IMR-90 (cell line): ENCODE results near the gene PEX7. TPM values are rescaled to one million over a fixed set of nuclear protein-coding genes. Genes with fewer than 3 reads are reported as not detected.

ENCODE experiments used
- ATAC-seq: fragments of 200-7000 bp; cut with Tn5 transposase; 2 replicates; pipeline ENCODE4 v1.9.1; 2020; ENCODE audit warnings: low read depth, mild to moderate bottlenecking, moderate library complexity
- BruUV-seq: library from RNA; stranded (reverse); fragments of 400-500 nt; replicated peaks from 2 replicates; lab custom pipeline; 2021; lab: Mats Ljungman, UMichigan
- CTCF ChIA-PET: fragments of 300-600 bp; formaldehyde crosslinking; extraction: SDS; loops from one replicate; lab custom pipeline; 2021; ENCODE audit warnings: antibody characterized with exemption; lab: Yijun Ruan, JAX
- POLR2A ChIA-PET: fragments of 300-600 bp; sonication (Branson Sonifier 250); formaldehyde crosslinking; loops from one replicate; lab custom pipeline; 2022; ENCODE audit warnings: antibody characterized with exemption; ENCODE audit not compliant: unreplicated experiment; lab: Charles Lee
- DNase-seq: peaks from one replicate; pipeline ENCODE4 v3.0.0; 2013
- H2AFZ ChIP-seq: replicated peaks from 2 replicates; pipeline ENCODE3; 2013; ENCODE audit warnings: low read length, mild to moderate bottlenecking; ENCODE audit not compliant: poor library complexity
- H2AK5ac ChIP-seq: 2 replicates; pipeline ENCODE4 v1.6.1; 2013; ENCODE audit warnings: low read depth, low read length, inconsistent platforms
- H2AK9ac ChIP-seq: replicated peaks from 2 replicates; pipeline ENCODE3; 2013; ENCODE audit warnings: mild to moderate bottlenecking, low read depth, low read length, moderate library complexity; ENCODE audit not compliant: poor library complexity
- H2BK120ac ChIP-seq: 2 replicates; pipeline ENCODE4 v1.6.1; 2013; ENCODE audit warnings: low read depth, low read length, inconsistent platforms
- H2BK15ac ChIP-seq: 3 replicates; pipeline ENCODE4 v1.6.1; 2013; ENCODE audit warnings: low read depth, low read length, inconsistent platforms
- H2BK20ac ChIP-seq: 2 replicates; pipeline ENCODE4 v1.6.1; 2013; ENCODE audit warnings: low read depth, mild to moderate bottlenecking, inconsistent platforms, low read length, moderate library complexity
- H2BK5ac ChIP-seq: 2 replicates; pipeline ENCODE4 v1.6.1; 2013; ENCODE audit warnings: mild to moderate bottlenecking, low read depth, low read length, inconsistent platforms; ENCODE audit not compliant: poor library complexity, severe bottlenecking
- H3K14ac ChIP-seq: replicated peaks from 2 replicates; pipeline ENCODE4 v1.6.1; 2013; ENCODE audit warnings: low read depth, low read length, inconsistent platforms
- H3K18ac ChIP-seq: 2 replicates; pipeline ENCODE4 v1.6.1; 2013; ENCODE audit warnings: low read depth, low read length, control low read depth
- H3K23ac ChIP-seq: 2 replicates; pipeline ENCODE4 v1.6.1; 2013; ENCODE audit warnings: low read depth, low read length, inconsistent platforms
- H3K27ac ChIP-seq: 2 replicates; pipeline ENCODE4 v1.5.1; 2013; ENCODE audit warnings: mild to moderate bottlenecking, control low read depth, low read length; ENCODE audit not compliant: insufficient read depth
- H3K27me3 ChIP-seq: 2 replicates; pipeline ENCODE4 v1.6.1; 2013; ENCODE audit warnings: low read length; ENCODE audit not compliant: control insufficient read depth, insufficient read depth
- H3K36me3 ChIP-seq: 2 replicates; pipeline ENCODE4 v1.6.1; 2013; ENCODE audit warnings: low read length, mixed read lengths; ENCODE audit not compliant: control insufficient read depth, insufficient read depth
- H3K4ac ChIP-seq: 2 replicates; pipeline ENCODE4 v1.6.1; 2013; ENCODE audit warnings: low read depth, low read length, inconsistent platforms
- H3K4me1 ChIP-seq: 2 replicates; pipeline ENCODE4 v1.6.1; 2013; ENCODE audit warnings: low read length, mixed read lengths; ENCODE audit not compliant: control insufficient read depth, insufficient read depth
- H3K4me2 ChIP-seq: 2 replicates; pipeline ENCODE4 v1.6.1; 2013; ENCODE audit warnings: low read depth, mild to moderate bottlenecking, control low read depth, low read length, moderate library complexity
- H3K4me3 ChIP-seq: 2 replicates; pipeline ENCODE4 v1.5.1; 2013; ENCODE audit warnings: low read depth, mild to moderate bottlenecking, control low read depth, low read length, moderate library complexity; ENCODE audit not compliant: insufficient read depth
- H3K56ac ChIP-seq: 2 replicates; pipeline ENCODE4 v1.6.1; 2013; ENCODE audit warnings: low read length, inconsistent platforms; ENCODE audit not compliant: insufficient read depth; ENCODE audit errors: extremely low read depth
- H3K79me1 ChIP-seq, 2 experiments: 2 replicates each; pipeline ENCODE4 v1.6.1; 2013; ENCODE audit warnings: low read length in 2 of 2, inconsistent platforms in 1 of 2, low read depth in 1 of 2
- H3K9ac ChIP-seq: 2 replicates; pipeline ENCODE4 v1.6.1; 2013; ENCODE audit warnings: low read depth, low read length, control low read depth
- H3K9me1 ChIP-seq: 2 replicates; pipeline ENCODE4 v1.6.1; 2013; ENCODE audit warnings: low read length, inconsistent platforms; ENCODE audit not compliant: insufficient read depth
- H3K9me3 ChIP-seq: 2 replicates; pipeline ENCODE4 v1.6.1; 2013; ENCODE audit warnings: low read length; ENCODE audit not compliant: control insufficient read depth, insufficient read depth
- H4K20me1 ChIP-seq: 2 replicates; pipeline ENCODE4 v1.6.1; 2013; ENCODE audit warnings: low read length, inconsistent platforms; ENCODE audit not compliant: insufficient read depth
- H4K5ac ChIP-seq: 2 replicates; pipeline ENCODE4 v1.6.1; 2013; ENCODE audit warnings: mild to moderate bottlenecking, low read depth, low read length, control low read depth
- H4K8ac ChIP-seq, 2 experiments: 2 replicates each; pipeline ENCODE4 v1.6.1; 2013; ENCODE audit warnings: low read depth in 2 of 2, low read length in 2 of 2, control low read depth in 1 of 2, inconsistent platforms in 1 of 2
- H4K91ac ChIP-seq: 2 replicates; pipeline ENCODE4 v1.6.1; 2013; ENCODE audit warnings: low read depth, low read length, inconsistent platforms; ENCODE audit not compliant: insufficient read depth
- CEBPB ChIP-seq: IDR thresholded peaks from 2 replicates; pipeline ENCODE4 v1.6.1; 2012; ENCODE audit warnings: low read depth, low read length, improper control_type of control experiment
- FOS ChIP-seq: fragments of 150-350 bp; IDR thresholded peaks from 2 replicates; pipeline ENCODE4 v1.6.1; 2016; ENCODE audit warnings: low read depth, low read length
- MAFK ChIP-seq: IDR thresholded peaks from 2 replicates; pipeline ENCODE4 v1.6.1; 2012; ENCODE audit warnings: low read depth, low read length, improper control_type of control experiment
- WGBS, 2 experiments: methylation state at CpG; one replicate each; pipeline versions ENCODE4 v1.1.5 to v1.1.7; 2013; ENCODE audit warnings: missing lambda C conversion rate in 2 of 2; ENCODE audit not compliant: insufficient read length in 1 of 2; ENCODE audit errors: extremely low coverage in 2 of 2; 5-methylcytosine and 5-hydroxymethylcytosine counted together
- dilution Hi-C: fragments of 300-500 bp; cut with HindIII; formaldehyde crosslinking; loops from one replicate; pipeline ENCODE4 v1.14.3; 2018; ENCODE audit warnings: low sequenced_read_pairs; ENCODE audit not compliant: unreplicated experiment
- in situ Hi-C: fragments of 300-500 bp; cut with MboI; formaldehyde crosslinking; loops from 3 replicates; pipeline ENCODE4 v1.14.3; 2019; ENCODE audit warnings: low sequenced_read_pairs, inconsistent platforms, mixed read lengths
- intact Hi-C: fragments of 100-400 bp; cut with micrococcal nuclease; formaldehyde crosslinking; loops from 2 replicates; pipeline ENCODE4 v1.10.0; 2022
- polyA plus RNA-seq, 3 experiments: library from polyadenylated mRNA; depleted of rRNA; stranded (reverse); fragments of >200 nt; gene quantifications; 2 replicates each; pipeline ENCODE4 v1.2.3, GENCODE V29; 2012; ENCODE audit warnings: low replicate concordance in 1 of 3
- total RNA-seq: library from RNA; depleted of rRNA; stranded (reverse); fragments of >200 nt; gene quantifications from 2 replicates; pipeline ENCODE4 v1.2.3, GENCODE V29; 2012

PEX7 gene
- total and polyA plus RNA-seq, 2 of the 4 experiments (the other 2 are of a cell fraction), result 5.4 to 7.0 TPM

- Histone ChIP-seq H4K5ac (no peak overlapping the region), H4K20me1 (no peaks in the 10 kb centered on the region), H3K14ac (no peak overlapping the region), H3K9me3 (no peaks in the 10 kb centered on the region), H3K4me1 (peaks cover 5% of the 10 kb centered on the region), H2AFZ (no peak overlapping the region), H2AK5ac (no peak overlapping the region), H2AK9ac (no peak overlapping the region), H3K4me3 (no peak overlapping the region), H3K4ac (no peak overlapping the region), H2BK5ac (no peak overlapping the region), H3K18ac (no peak overlapping the region), H3K9ac (no peak overlapping the region), H3K9me1 (0 out of 2 replicates have a peak, but pooled peaks cover 4% of the 10 kb centered on the region), H2BK20ac (no peak overlapping the region), H2BK120ac (no peak overlapping the region), H3K36me3 (no peaks in the 10 kb centered on the region), H2BK15ac (no peak overlapping the region), H4K8ac (no peak overlapping the region), H3K23ac (no peak overlapping the region), H3K27ac (no peak overlapping the region), H3K79me1 (no peaks in the 10 kb centered on the region), H3K27me3 (no peaks in the 10 kb centered on the region), H3K4me2 (no peak overlapping the region), H3K56ac (no peak overlapping the region), H4K91ac (no peak overlapping the region)
- no TSS peak for BruUV-seq
- CTCF ChIA-PET, result interaction anchor here (1.0 kb wide), 1 partner anchor 17 kb away, joined by 3 read pairs; no protein-coding TSS in a partner anchor
- no CpG with 5 or more reads among the region's 3 CpGs for WGBS, 2 experiments
- intact Hi-C loops, result no loop called here
- dilution Hi-C loops, result no loop called here
- DNase-seq, result peak; percentile 44
- in situ Hi-C loops, result no loop called here
- no peak for ATAC-seq
- no peak for TF ChIP-seq MAFK
- peak; percentile 51; the same call in 1 of the 2 replicates for TF ChIP-seq CEBPB
- TF ChIP-seq FOS, result peak; percentile 63; the same call in 1 of the 2 replicates
- POLR2A ChIA-PET, result no interaction called here
These were observed 63.7 kb downstream of the PEX7 start for GRCh38 chr6:136886091-136886490.
